AG04450 (cell line): ENCODE results near the gene CAPSL. TPM values are rescaled to one million over a fixed set of nuclear protein-coding genes. Genes with fewer than 3 reads are reported as not detected.

Experiments used
- CTCF ChIA-PET: fragments of 300-600, 350-600 bp; formaldehyde crosslinking; extraction: SDS; loops from one replicate; lab custom pipeline; 2022; ENCODE audit warnings: antibody characterized with exemption, inconsistent platforms; lab: Charles Lee
- POLR2A ChIA-PET: fragments of 350-600 bp; formaldehyde crosslinking; extraction: SDS; loops from one replicate; lab custom pipeline; 2021; ENCODE audit warnings: antibody characterized with exemption, inconsistent platforms; lab: Yijun Ruan, JAX
- DNase-seq: peaks from one replicate; pipeline ENCODE4 v3.0.0-alpha.2; 2011; ENCODE audit warnings: low read depth, low spot score
- H3K27ac ChIP-seq: one replicate; pipeline ENCODE4 v1.5.1; 2012; ENCODE audit warnings: low read depth, low read length, control low read depth
- H3K27me3 ChIP-seq: one replicate; pipeline ENCODE4 v1.6.0; 2012; ENCODE audit warnings: low read length; ENCODE audit not compliant: control insufficient read depth, insufficient read depth
- H3K4me3 ChIP-seq: 2 replicates; pipeline ENCODE4 v1.5.1; 2011; ENCODE audit warnings: mild to moderate bottlenecking, low read depth, low read length, control low read depth
- H3K9me3 ChIP-seq: 2 replicates; pipeline ENCODE4 v1.5.1; 2012; ENCODE audit warnings: low read length; ENCODE audit not compliant: control insufficient read depth, insufficient read depth
- CTCF ChIP-seq: IDR thresholded peaks from 2 replicates; pipeline ENCODE4 v1.5.1; 2011; ENCODE audit warnings: low read depth, low read length, control low read depth, inconsistent platforms
- polyA plus RNA-seq: library from polyadenylated mRNA; depleted of rRNA; stranded (reverse); fragments of >200 nt; gene quantifications from 2 replicates; pipeline ENCODE4 v1.2.3, GENCODE V29; 2011

Gene CAPSL
- polyA plus RNA-seq, 1 experiment, result 0.09 TPM

DNA sequence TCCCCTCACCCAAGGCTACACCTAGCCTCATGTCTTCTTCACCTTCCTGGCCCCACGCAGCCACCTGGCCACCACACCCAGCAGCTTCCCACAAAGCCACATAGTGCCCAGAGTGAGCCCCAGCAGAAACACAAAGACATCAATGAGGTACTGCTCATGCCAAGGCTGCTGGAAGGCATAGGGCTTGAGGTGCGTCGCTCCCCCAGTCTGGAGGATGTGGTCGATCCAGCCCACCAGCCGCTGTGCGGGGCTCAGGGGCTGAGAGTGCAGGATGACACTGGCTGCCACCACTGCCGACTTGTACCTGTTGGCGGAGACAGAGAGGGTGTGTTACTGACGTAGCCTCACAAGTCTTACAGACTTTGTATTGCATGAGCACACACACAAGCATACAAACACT lies 15.8 kb upstream of the CAPSL start:
- CTCF ChIA-PET, result no interaction called here
- DNase-seq, result no peak
- no peak overlapping the region for H3K27ac ChIP-seq
- H3K4me3 ChIP-seq, result no peak overlapping the region
- H3K9me3 ChIP-seq, result no peaks in the 10 kb centered on the region
- no peak for TF ChIP-seq CTCF
- peaks cover 3% of the 10 kb centered on the region for H3K27me3 ChIP-seq
- POLR2A ChIA-PET, result no interaction called here

DNA sequence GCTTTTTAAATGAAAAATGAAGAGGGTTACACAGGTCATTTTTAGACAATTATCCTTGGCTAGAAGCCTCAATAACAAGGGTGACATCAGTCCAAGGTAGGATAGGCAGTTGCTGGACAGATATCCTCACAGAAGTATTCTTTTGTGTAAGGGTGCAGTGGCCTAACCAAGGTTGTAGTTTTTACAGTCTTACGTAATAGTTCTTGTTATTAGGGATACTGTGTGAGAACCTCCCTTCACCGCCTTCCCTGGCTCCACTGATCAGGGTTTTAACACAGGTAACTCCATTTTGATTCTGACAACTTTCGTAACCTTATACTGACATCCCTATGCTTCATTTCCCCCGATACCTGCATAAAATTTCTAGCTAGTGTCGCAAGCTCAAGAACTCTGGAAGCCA lies 8.7 kb upstream of the CAPSL start:
- Histone ChIP-seq H3K27ac (no peak overlapping the region), H3K27me3 (peaks cover 6% of the 10 kb centered on the region), H3K4me3 (no peak overlapping the region), H3K9me3 (no peaks in the 10 kb centered on the region)
- CTCF ChIA-PET, result no interaction called here
- no peak for TF ChIP-seq CTCF
- no peak for DNase-seq
- POLR2A ChIA-PET, result no interaction called here

DNA sequence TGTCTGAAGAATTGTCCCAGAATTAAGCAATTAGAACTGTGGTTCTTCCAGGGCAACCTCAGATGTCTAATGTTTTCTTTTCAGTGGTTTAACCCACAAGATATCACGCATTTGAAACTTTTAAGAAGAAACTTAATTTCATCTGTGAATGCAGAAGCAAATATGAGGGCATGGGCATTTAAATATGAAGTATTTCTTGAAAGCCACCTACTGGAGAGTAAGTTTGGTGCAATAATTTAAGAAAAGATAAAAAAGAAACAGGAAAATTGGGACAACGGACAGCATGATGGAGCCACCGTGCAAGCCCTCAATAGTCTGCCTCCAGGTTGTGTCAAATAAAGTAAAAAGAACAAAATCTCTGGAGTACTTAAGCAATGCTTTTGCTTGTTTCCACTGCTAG lies 1.2 kb upstream of the CAPSL start:
- ChIA-PET CTCF (interaction anchor here (0.6 to 1.4 kb wide), 4 partner anchors 9 to 492 kb away, joined by 3 to 4 read pairs (median 3); no protein-coding TSS in a partner anchor), POLR2A (no interaction called here)
- no peak for DNase-seq
- peaks cover 10% of the 10 kb centered on the region for H3K27me3 ChIP-seq
- no peaks in the 10 kb centered on the region for H3K9me3 ChIP-seq
- peak; percentile 33; the same call in 1 of the 2 replicates for TF ChIP-seq CTCF
- H3K27ac ChIP-seq, result no peak overlapping the region
- no peak overlapping the region for H3K4me3 ChIP-seq

GRCh38 chr5:35926389-35927051 lies 11.9 kb downstream of the CAPSL start:
- no peak overlapping the region for H3K4me3 ChIP-seq
- no peak for DNase-seq
- POLR2A ChIA-PET, result no interaction called here
- no peaks in the 10 kb centered on the region for H3K9me3 ChIP-seq
- peak overlapping the region; percentile 1 for H3K27ac ChIP-seq
- CTCF ChIA-PET, result interaction anchor here (0.5 to 8.4 kb wide), 62 partner anchors 11 to 997 kb away, joined by 3 to 254 read pairs (median 4); partner anchors contain the start of genes CAPSL, DNAJC21, PRLR and SPEF2
- peak; percentile 88 for TF ChIP-seq CTCF
- no peaks in the 10 kb centered on the region for H3K27me3 ChIP-seq

- peak; percentile 81 for TF ChIP-seq CTCF
- Histone ChIP-seq H3K9me3 (peaks cover 2% of the 10 kb centered on the region; the same call in 1 of the 2 replicates), H3K4me3 (peak overlapping the region; percentile 44), H3K27me3 (no peaks in the 10 kb centered on the region), H3K27ac (peak overlapping the region; percentile 39)
- POLR2A ChIA-PET, result no interaction called here
- CTCF ChIA-PET, result interaction anchor here (0.6 to 8.4 kb wide), 57 partner anchors 8 to 695 kb away, joined by 3 to 254 read pairs (median 4); partner anchors contain the start of genes PRLR and SPEF2
- peak; percentile 30 for DNase-seq
These were observed 13.3 kb downstream of the CAPSL start for GRCh38 chr5:35924950-35925722.
